Mucosa of gallbladder (tissue), 1 donor: ENCODE results near the gene ATF7IP2. TPM values are rescaled to one million over a fixed set of nuclear protein-coding genes. Genes with fewer than 3 reads are reported as not detected.

ENCODE experiments used
- DNase-seq: peaks from one replicate; pipeline ENCODE4 v3.0.0-alpha.2; 2020; ENCODE audit warnings: low spot score
- total RNA-seq: library from RNA; stranded (reverse); gene quantifications from one replicate; pipeline ENCODE4 v1.2.1, GENCODE V29; 2021
- donor health status: DM: no; HTN: no; CAD: no.

The ATF7IP2 gene
- total RNA-seq, 1 donor from 2014 or later, result 13.6 TPM

GRCh38 chr16:10511829-10512228 lies 126.0 kb downstream of the ATF7IP2 start:
- DNase-seq, result no peak

GRCh38 chr16:10514369-10515055 lies 128.7 kb downstream of the ATF7IP2 start:
- peak; percentile 38 for DNase-seq

- DNase-seq, result no peak
Measured at GRCh38 chr16:10517868-10518267, 132.0 kb downstream of the ATF7IP2 start.

- no peak for DNase-seq
Measured at GRCh38 chr16:10518479-10519041, 132.7 kb downstream of the ATF7IP2 start.

GRCh38 chr16:10519297-10519696 lies 133.4 kb downstream of the ATF7IP2 start:
- no peak for DNase-seq

GRCh38 chr16:10519929-10520868 lies 134.3 kb downstream of the ATF7IP2 start:
- no peak for DNase-seq

GRCh38 chr16:10520869-10521578 lies 135.2 kb downstream of the ATF7IP2 start:
- no peak for DNase-seq

- peak; percentile 72 for DNase-seq
Measured at GRCh38 chr16:10521681-10522274, 135.9 kb downstream of the ATF7IP2 start.

GRCh38 chr16:10522966-10523365 lies 137.1 kb downstream of the ATF7IP2 start:
- no peak for DNase-seq

- DNase-seq, result no peak
Measured at GRCh38 chr16:10525214-10525825, 139.5 kb downstream of the ATF7IP2 start.

- no peak for DNase-seq
Measured at GRCh38 chr16:10526962-10527361, 141.1 kb downstream of the ATF7IP2 start.

GRCh38 chr16:10528635-10529034 lies 142.8 kb downstream of the ATF7IP2 start:
- no peak for DNase-seq

- DNase-seq, result no peak
Measured at GRCh38 chr16:10529895-10530669, 144.2 kb downstream of the ATF7IP2 start.

GRCh38 chr16:10530685-10531084 lies 144.8 kb downstream of the ATF7IP2 start:
- no peak for DNase-seq

GRCh38 chr16:10531582-10531981 lies 145.7 kb downstream of the ATF7IP2 start:
- DNase-seq, result no peak

Other genes with a start within 250 kb of the ATF7IP2 start
- gene GRIN2A, start 203.6 kb upstream of the ATF7IP2 start, total RNA-seq, result 62.8 TPM
- 38.3 TPM for gene EMP2, start 194.5 kb downstream of the ATF7IP2 start, total RNA-seq